Brain microvascular endothelial cell (primary cell): ENCODE data around the gene CHCHD5.
"Not testable (repeated sequence)": the region's sequence is repeated elsewhere in the genome, so short reads cannot be mapped to it uniquely, and the experiment has no call there.

ENCODE experiments used
- DNase-seq: peaks from one replicate; pipeline ENCODE4 v3.0.0-alpha.2; 2020
- H3K27ac ChIP-seq: fragments of 250-450 bp; sonication (Bioruptor Pico); 2 replicates; pipeline ENCODE4 v1.5.1; 2020; ENCODE audit warnings: mild to moderate bottlenecking, moderate library complexity
- H3K27me3 ChIP-seq: fragments of 250-450 bp; sonication (Bioruptor Pico); replicated peaks from 2 replicates; pipeline ENCODE4 v1.5.1; 2020; ENCODE audit warnings: mild to moderate bottlenecking
- H3K36me3 ChIP-seq: fragments of 250-450 bp; sonication (Bioruptor Pico); replicated peaks from 2 replicates; pipeline ENCODE4 v1.5.1; 2020; ENCODE audit warnings: mild to moderate bottlenecking
- H3K4me3 ChIP-seq: 2 replicates; pipeline ENCODE4 v1.5.1; 2011; ENCODE audit warnings: low read depth, mild to moderate bottlenecking, control low read depth, low read length, moderate library complexity
- CTCF ChIP-seq: IDR thresholded peaks from 2 replicates; pipeline ENCODE4 v1.5.1; 2011; ENCODE audit warnings: low read depth, mild to moderate bottlenecking, moderate library complexity, low read length, control low read depth, inconsistent platforms; ENCODE audit errors: missing control alignments
- in situ Hi-C: cut with HindIII; loops from 2 replicates; pipeline ENCODE4 v1.10.0; 2017; ENCODE audit warnings: low sequenced_read_pairs, low pct_ligation_motif_present

CHCHD5 gene

GRCh38 chr2:112605926-112606325 lies 21.5 kb downstream of the CHCHD5 start:
- no peak for DNase-seq
- Histone ChIP-seq H3K27me3 (no peaks in the 10 kb centered on the region), H3K36me3 (no peaks in the 10 kb centered on the region), H3K27ac (no peak overlapping the region), H3K4me3 (no peak overlapping the region)
- in situ Hi-C loops = no loop called here
- TF ChIP-seq CTCF = no peak

GRCh38 chr2:112606547-112606946 lies 22.1 kb downstream of the CHCHD5 start:
- no peaks in the 10 kb centered on the region for H3K27me3 ChIP-seq
- H3K27ac ChIP-seq = no peak overlapping the region
- H3K36me3 ChIP-seq = no peaks in the 10 kb centered on the region
- no peak overlapping the region for H3K4me3 ChIP-seq
- no peak for DNase-seq
- in situ Hi-C loops = no loop called here
- no peak for TF ChIP-seq CTCF

- no peaks in the 10 kb centered on the region for H3K27me3 ChIP-seq
- DNase-seq = no peak
- H3K4me3 ChIP-seq = no peak overlapping the region
- in situ Hi-C loops = no loop called here
- TF ChIP-seq CTCF = no peak
- H3K36me3 ChIP-seq = no peaks in the 10 kb centered on the region
- no peak overlapping the region for H3K27ac ChIP-seq
Observed at GRCh38 chr2:112607680-112608438, 23.4 kb downstream of the CHCHD5 start.

GRCh38 chr2:112609320-112609719 lies 24.9 kb downstream of the CHCHD5 start:
- H3K27me3 ChIP-seq, in situ Hi-C loops, DNase-seq, H3K27ac ChIP-seq, H3K36me3 ChIP-seq, H3K4me3 ChIP-seq: not testable (repeated sequence)

GRCh38 chr2:112612283-112612682 lies 27.9 kb downstream of the CHCHD5 start:
- H3K4me3 ChIP-seq, H3K27ac ChIP-seq, H3K27me3 ChIP-seq, H3K36me3 ChIP-seq, DNase-seq, in situ Hi-C loops: not testable (repeated sequence)

GRCh38 chr2:112614201-112614840 lies 29.9 kb downstream of the CHCHD5 start:
- no peak for TF ChIP-seq CTCF
- no peaks in the 10 kb centered on the region for H3K36me3 ChIP-seq
- in situ Hi-C loops = no loop called here

More at GRCh38 chr2:112614201-112614840, 29.9 kb downstream of the CHCHD5 start:
- no peaks in the 10 kb centered on the region for H3K27me3 ChIP-seq
- DNase-seq = no peak
- H3K4me3 ChIP-seq = no peak overlapping the region
- no peak overlapping the region for H3K27ac ChIP-seq
